RPMI8226 (cell line): ENCODE data around the gene IGSF9B.
"Not testable (repeated sequence)": the region's sequence is repeated elsewhere in the genome, so short reads cannot be mapped to it uniquely, and the experiment has no call there.

Experiments used
- DNase-seq: peaks from one replicate; pipeline ENCODE4 v3.0.0-alpha.2; 2015

The IGSF9B gene

GRCh38 chr11:133956650-133957633 is at the start of gene IGSF9B:
Gene IGSF9B (minus strand): TSS chr11:133956968. CDS start chr11:133956754, 214 bp downstream.
- peak; percentile 79 for DNase-seq

- no peak for DNase-seq
These were observed 47.9 kb upstream of the IGSF9B start for GRCh38 chr11:134004496-134005172.

- DNase-seq: no peak
These were observed 47.2 kb upstream of the IGSF9B start for GRCh38 chr11:134003792-134004495.

- not testable (repeated sequence) for DNase-seq
These were observed 46.1 kb upstream of the IGSF9B start for GRCh38 chr11:134002819-134003218.

GRCh38 chr11:134002338-134002737 is 45.6 kb upstream of the IGSF9B start:
- not testable (repeated sequence) for DNase-seq

GRCh38 chr11:134001596-134001995 is 44.8 kb upstream of the IGSF9B start:
- no peak for DNase-seq

- no peak for DNase-seq
These were observed 44.3 kb upstream of the IGSF9B start for GRCh38 chr11:134001088-134001487.

- DNase-seq: no peak
These were observed 42.6 kb upstream of the IGSF9B start for GRCh38 chr11:133999355-133999754.

GRCh38 chr11:133997554-133997953 is 40.8 kb upstream of the IGSF9B start:
- DNase-seq: no peak

- DNase-seq: no peak
These were observed 39.9 kb upstream of the IGSF9B start for GRCh38 chr11:133996671-133997070.

GRCh38 chr11:133995066-133995465 is 38.3 kb upstream of the IGSF9B start:
- no peak for DNase-seq

GRCh38 chr11:133993921-133994320 is 37.2 kb upstream of the IGSF9B start:
- DNase-seq: no peak

- no peak for DNase-seq
These were observed 36.3 kb upstream of the IGSF9B start for GRCh38 chr11:133993107-133993506.

GRCh38 chr11:133992121-133992520 is 35.4 kb upstream of the IGSF9B start:
- DNase-seq: no peak

GRCh38 chr11:133991101-133991500 is 34.3 kb upstream of the IGSF9B start:
- DNase-seq: no peak

GRCh38 chr11:133990501-133990900 is 33.7 kb upstream of the IGSF9B start:
- no peak for DNase-seq

GRCh38 chr11:133988686-133989410 is 32.1 kb upstream of the IGSF9B start:
- peak; percentile 18 for DNase-seq

- DNase-seq: no peak
These were observed 30.4 kb upstream of the IGSF9B start for GRCh38 chr11:133987171-133987570.

- no peak for DNase-seq
These were observed 29.5 kb upstream of the IGSF9B start for GRCh38 chr11:133985981-133986944.

GRCh38 chr11:133984828-133985227 is 28.1 kb upstream of the IGSF9B start:
- no peak for DNase-seq

- no peak for DNase-seq
These were observed 27.0 kb upstream of the IGSF9B start for GRCh38 chr11:133983660-133984316.
